Parathyroid adenoma (tissue), 2 donors: ENCODE data around the gene SPSB3.

Source experiments
- H2AFZ ChIP-seq: fragments of 300-600 bp; sonication (generic); one replicate; pipeline ENCODE4 v1.7.0; 2017; ENCODE audit warnings: antibody characterized with exemption, mild to moderate bottlenecking
- H3K27ac ChIP-seq: fragments of 300-600 bp; sonication (generic); one replicate; pipeline ENCODE4 v1.7.0; 2017
- H3K27me3 ChIP-seq: fragments of 300-600 bp; sonication (generic); one replicate; pipeline ENCODE4 v1.7.0; 2017; ENCODE audit warnings: low read length; ENCODE audit not compliant: control insufficient read depth, insufficient read depth
- H3K36me3 ChIP-seq: fragments of 300-600 bp; sonication (generic); one replicate; pipeline ENCODE4 v1.7.0; 2017; ENCODE audit warnings: low read length; ENCODE audit not compliant: control insufficient read depth, insufficient read depth
- H3K4me1 ChIP-seq: fragments of 300-600 bp; sonication (generic); one replicate; pipeline ENCODE4 v1.7.0; 2017; ENCODE audit warnings: control low read depth
- H3K4me2 ChIP-seq: fragments of 300-600 bp; sonication (generic); one replicate; pipeline ENCODE4 v1.7.0; 2017; ENCODE audit warnings: low read length
- H3K4me3 ChIP-seq: fragments of 300-600 bp; sonication (generic); one replicate; pipeline ENCODE4 v1.7.0; 2017; ENCODE audit warnings: low read depth, low read length
- H3K79me2 ChIP-seq: fragments of 300-600 bp; sonication (generic); one replicate; pipeline ENCODE4 v1.7.0; 2017; ENCODE audit warnings: control low read depth
- H3K9ac ChIP-seq: fragments of 300-600 bp; sonication (generic); one replicate; pipeline ENCODE4 v1.7.0; 2017; ENCODE audit warnings: mild to moderate bottlenecking
- H3K9me3 ChIP-seq: fragments of 300-600 bp; sonication (generic); one replicate; pipeline ENCODE4 v1.7.0; 2017; ENCODE audit warnings: low read length; ENCODE audit not compliant: control insufficient read depth
- CTCF ChIP-seq: fragments of 300-600 bp; sonication (generic); IDR thresholded peaks from one replicate; pipeline ENCODE4 v1.7.0; 2017; ENCODE audit warnings: antibody characterized with exemption, mild to moderate bottlenecking
- donor health status: primary hyperparathyroidism.

SPSB3 gene

DNA sequence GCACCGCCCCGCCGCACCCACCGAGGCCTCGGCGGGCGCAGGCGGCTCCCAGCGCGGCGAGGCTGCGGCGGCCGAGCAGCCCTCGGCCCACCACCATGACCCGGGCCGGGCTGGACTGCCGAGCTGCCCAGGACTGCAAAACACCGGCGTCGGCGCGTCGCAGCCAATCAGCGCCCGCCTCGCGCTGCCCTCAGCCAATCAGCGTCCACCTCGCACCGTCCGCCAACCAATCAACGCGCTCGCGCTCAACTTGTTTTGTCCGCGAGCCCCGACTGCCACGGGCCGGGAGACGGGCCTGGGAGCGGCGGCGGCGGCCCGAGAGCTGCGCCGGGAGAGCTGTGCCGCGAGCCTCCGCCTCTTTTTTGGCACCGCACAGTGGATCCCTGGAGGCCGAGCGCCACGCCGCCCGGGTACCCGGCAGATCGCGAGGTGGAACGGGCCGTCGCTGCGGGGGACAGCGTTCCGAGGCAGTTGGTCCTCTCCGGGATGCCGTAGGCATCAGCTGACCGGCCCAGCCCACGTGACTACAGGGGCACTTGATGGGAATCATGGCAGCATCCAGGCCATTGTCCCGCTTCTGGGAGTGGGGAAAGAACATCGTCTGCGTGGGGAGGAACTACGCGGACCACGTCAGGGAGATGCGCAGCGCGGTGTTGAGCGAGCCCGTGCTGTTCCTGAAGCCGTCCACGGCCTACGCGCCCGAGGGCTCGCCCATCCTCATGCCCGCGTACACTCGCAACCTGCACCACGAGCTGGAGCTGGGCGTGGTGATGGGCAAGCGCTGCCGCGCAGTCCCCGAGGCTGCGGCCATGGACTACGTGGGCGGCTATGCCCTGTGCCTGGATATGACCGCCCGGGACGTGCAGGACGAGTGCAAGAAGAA is 44.6 kb upstream of the SPSB3 start, which contains the start of the genes FAHD1 and HAGH:
Gene FAHD1, plus strand, starts transcription at position 516 of the 883 bp plus-strand sequence. Its CDS starts 33 bp downstream, at position 549.
Gene HAGH, minus strand, starts transcription at position 135 of the 883 bp plus-strand sequence. Its CDS starts 38 bp downstream, at position 97.
- Histone ChIP-seq H3K4me1 (peaks cover 14% of the 10 kb centered on the region), H2AFZ (peak within 1 kb of the TSS; percentile 99), H3K9ac (peak within 1 kb of the TSS; percentile 8), H3K27me3 (no peaks in the 10 kb centered on the region), H3K9me3 (no peaks in the 10 kb centered on the region), H3K27ac (peak within 1 kb of the TSS; percentile 65), H3K4me2 (peak within 1 kb of the TSS; percentile 97), H3K4me3 (peak within 1 kb of the TSS; percentile 85), H3K36me3 (no peaks in the 10 kb centered on the region), H3K79me2 (peaks cover 42% of the 10 kb centered on the region)
- TF ChIP-seq CTCF: no peak

- Histone ChIP-seq H3K9ac (no peak overlapping the region), H3K4me1 (peaks cover 14% of the 10 kb centered on the region), H3K27ac (no peak overlapping the region), H3K36me3 (no peaks in the 10 kb centered on the region), H2AFZ (peak overlapping the region; percentile 56), H3K79me2 (peaks cover 47% of the 10 kb centered on the region), H3K9me3 (no peaks in the 10 kb centered on the region), H3K4me3 (peak overlapping the region; percentile 45), H3K27me3 (no peaks in the 10 kb centered on the region), H3K4me2 (peak overlapping the region; percentile 83)
- no peak for TF ChIP-seq CTCF
Measured at GRCh38 chr16:1825864-1826690, 43.7 kb upstream of the SPSB3 start.

DNA sequence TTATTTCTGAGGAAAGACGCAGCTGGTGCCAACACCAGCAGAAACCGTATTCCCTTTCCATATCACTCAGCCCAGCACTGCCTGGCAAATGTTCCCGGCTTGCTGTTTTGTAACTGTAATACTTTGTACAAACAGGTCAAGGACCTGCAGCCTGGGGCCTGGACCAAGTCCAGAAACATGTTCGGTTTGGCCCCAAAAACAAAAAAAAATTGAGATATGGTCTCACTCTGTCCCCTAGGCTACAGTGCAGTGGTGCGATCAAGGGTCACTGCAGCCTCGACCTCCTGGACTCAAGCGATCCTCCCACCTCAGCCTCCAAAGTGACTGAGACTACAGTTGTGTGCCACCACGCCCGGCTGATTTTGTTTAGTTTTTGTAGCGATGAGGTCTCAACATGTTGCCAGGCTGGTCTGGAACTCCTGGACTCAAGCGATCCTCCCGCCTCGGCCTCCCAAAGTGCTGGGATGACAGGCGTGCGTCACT is 43.1 kb upstream of the SPSB3 start:
- peak overlapping the region; percentile 83 for H3K4me2 ChIP-seq
- peak overlapping the region; percentile 45 for H3K4me3 ChIP-seq
- H3K27ac ChIP-seq: no peak overlapping the region
- peaks cover 14% of the 10 kb centered on the region for H3K4me1 ChIP-seq
- no peaks in the 10 kb centered on the region for H3K27me3 ChIP-seq
- H3K79me2 ChIP-seq: peaks cover 52% of the 10 kb centered on the region
- H3K36me3 ChIP-seq: no peaks in the 10 kb centered on the region
- no peak overlapping the region for H3K9ac ChIP-seq
- no peak overlapping the region for H2AFZ ChIP-seq
- H3K9me3 ChIP-seq: no peaks in the 10 kb centered on the region
- no peak for TF ChIP-seq CTCF

DNA sequence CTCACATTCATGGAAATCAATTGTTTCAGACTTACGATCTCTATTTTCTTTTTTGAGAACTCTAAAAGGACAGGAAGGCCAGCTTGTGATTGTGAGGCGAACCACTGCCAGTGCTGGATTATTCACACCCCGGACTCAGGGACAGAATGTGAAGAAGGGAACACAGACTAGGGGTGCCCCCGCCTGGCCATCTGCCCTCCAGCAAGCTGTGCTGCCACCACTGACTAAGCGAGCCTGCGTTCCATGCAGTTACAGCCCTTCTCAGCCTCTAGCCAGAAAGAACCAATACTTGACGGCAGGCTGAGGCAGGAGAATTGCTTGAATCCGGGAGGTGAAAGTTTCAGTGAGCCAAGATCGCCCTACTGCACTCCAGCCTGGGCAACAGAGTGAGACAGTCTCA is 41.5 kb upstream of the SPSB3 start:
- Histone ChIP-seq H3K79me2 (peaks cover 52% of the 10 kb centered on the region), H3K36me3 (no peaks in the 10 kb centered on the region), H2AFZ (no peak overlapping the region), H3K27me3 (no peaks in the 10 kb centered on the region), H3K9ac (no peak overlapping the region), H3K4me2 (no peak overlapping the region), H3K4me1 (peaks cover 8% of the 10 kb centered on the region), H3K4me3 (no peak overlapping the region), H3K9me3 (no peaks in the 10 kb centered on the region), H3K27ac (no peak overlapping the region)
- no peak for TF ChIP-seq CTCF
